ENCODE data around the gene MYADML2.
A peak's percentile ranks its signal among the peaks of the same experiment; 100 is the strongest.

Gene MYADML2

GRCh38 chr17:81923302-81924260, 23.5 kb downstream of the MYADML2 start:
- H3K27ac ChIP-seq: no peak overlapping the region; the same call in 1 of the 2 replicates
- no peak for TF ChIP-seq CTCF (conservative IDR thresholded peaks at IDR 0.05)

- no peak for TF ChIP-seq CTCF (conservative IDR thresholded peaks at IDR 0.05)
- H3K27ac ChIP-seq: no peak overlapping the region
Measured at GRCh38 chr17:81922566-81923301, 24.3 kb downstream of the MYADML2 start.

GRCh38 chr17:81921996-81922565, 25.0 kb downstream of the MYADML2 start:
- TF ChIP-seq CTCF (conservative IDR thresholded peaks at IDR 0.05): no peak
- H3K27ac ChIP-seq: no peak overlapping the region

- H3K27ac ChIP-seq: no peak overlapping the region
- TF ChIP-seq CTCF (conservative IDR thresholded peaks at IDR 0.05): no peak
Measured at GRCh38 chr17:81921537-81921862, 25.5 kb downstream of the MYADML2 start.

GRCh38 chr17:81920612-81921536, 26.2 kb downstream of the MYADML2 start:
- H3K27ac ChIP-seq: no peak overlapping the region
- TF ChIP-seq CTCF (conservative IDR thresholded peaks at IDR 0.05): no peak

- no peak for TF ChIP-seq CTCF (conservative IDR thresholded peaks at IDR 0.05)
- peak overlapping the region; percentile 81; the same call in 1 of the 2 replicates for H3K27ac ChIP-seq
Measured at GRCh38 chr17:81918832-81919545, 28.0 kb downstream of the MYADML2 start.

- H3K27ac ChIP-seq: peak overlapping the region; percentile 81
Measured at GRCh38 chr17:81918333-81918669, 28.7 kb downstream of the MYADML2 start.
